DMS 273 treated with DMSO at 0.1 percent for 48 hours (cell line): ENCODE data around the gene DPF1.
A peak's percentile ranks its signal among the peaks of the same experiment; 100 is the strongest.
"Not testable (repeated sequence)": the region's sequence is repeated elsewhere in the genome, so short reads cannot be mapped to it uniquely, and the experiment has no call there.

Source experiments
- DNase-seq: peaks from one replicate; lab custom pipeline; 2025; lab: John Stamatoyannopoulos, UW

DPF1 gene

GRCh38 chr19:38224014-38224862, at the start of gene DPF1:
Gene DPF1 (minus strand): TSS chr19:38224222. CDS start chr19:38224142, 80 bp downstream.
- DNase-seq = peak; percentile 50

DNA sequence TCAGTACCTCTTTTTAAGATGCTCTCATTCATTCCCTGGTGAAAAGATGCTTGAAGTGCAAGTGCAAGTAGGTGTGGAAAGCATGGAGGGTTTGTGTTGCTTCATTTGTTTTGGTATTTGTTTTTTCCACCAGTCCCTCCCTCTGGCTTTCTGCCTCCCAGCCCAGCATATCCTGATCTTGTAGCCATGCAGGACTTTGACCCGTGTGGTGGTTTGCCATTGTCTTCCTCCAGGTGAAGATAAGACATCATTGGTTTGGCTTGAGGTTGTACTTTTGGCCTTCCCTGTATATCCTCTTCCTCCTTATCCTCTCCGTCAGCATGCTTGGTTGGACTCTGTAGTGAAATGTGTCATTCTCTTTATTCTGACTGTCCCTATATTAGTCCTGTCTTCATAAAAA, 49.5 kb upstream of the DPF1 start:
- no peak for DNase-seq

DNA sequence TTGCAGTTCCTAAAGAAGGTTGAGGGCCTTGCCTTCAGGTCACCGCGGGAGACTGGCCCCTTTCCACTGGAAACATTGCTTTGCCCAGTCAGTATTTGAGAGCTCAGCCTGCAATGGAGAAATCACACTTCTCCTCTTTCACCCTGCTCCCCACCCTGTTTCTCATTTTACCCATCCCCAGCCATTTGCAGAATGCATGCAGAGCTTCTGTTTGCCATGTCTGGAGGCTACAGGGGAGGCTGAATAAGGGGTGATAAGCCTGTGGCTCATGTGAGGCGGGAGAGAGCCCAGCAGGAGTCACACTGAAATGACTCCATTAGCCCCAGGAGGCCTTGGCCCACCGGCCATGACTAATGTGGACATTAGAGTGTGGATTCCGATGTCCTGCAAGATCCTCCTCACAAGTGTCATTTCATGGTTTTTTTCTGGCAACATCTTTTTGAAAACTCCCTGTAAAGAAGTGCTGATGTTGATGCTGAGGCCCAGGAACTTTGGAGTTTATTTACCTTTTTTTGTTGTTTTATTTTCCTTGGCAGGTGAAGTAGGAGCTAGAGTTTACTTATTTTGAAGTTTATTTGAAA, 46.7 kb upstream of the DPF1 start:
- no peak for DNase-seq

DNA sequence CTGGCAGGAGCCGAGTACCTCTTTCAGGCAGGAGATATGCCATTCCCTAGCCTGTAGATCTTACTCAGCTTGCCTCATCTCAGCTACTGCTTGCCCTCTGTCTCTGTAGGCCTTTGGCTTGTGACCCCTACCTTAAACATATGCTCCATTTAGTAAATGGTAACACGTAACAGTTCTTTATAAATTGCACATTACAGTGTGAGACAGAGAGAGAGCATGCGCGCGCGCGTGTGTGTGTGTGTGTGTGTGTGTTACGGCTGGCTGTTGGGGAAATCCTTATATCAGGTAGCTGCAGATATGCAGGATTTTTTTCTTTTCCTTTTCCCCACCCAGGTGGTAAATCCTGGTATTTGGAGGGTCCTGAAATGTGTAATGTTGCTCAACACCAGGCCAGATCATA, 44.5 kb upstream of the DPF1 start:
- no peak for DNase-seq

DNA sequence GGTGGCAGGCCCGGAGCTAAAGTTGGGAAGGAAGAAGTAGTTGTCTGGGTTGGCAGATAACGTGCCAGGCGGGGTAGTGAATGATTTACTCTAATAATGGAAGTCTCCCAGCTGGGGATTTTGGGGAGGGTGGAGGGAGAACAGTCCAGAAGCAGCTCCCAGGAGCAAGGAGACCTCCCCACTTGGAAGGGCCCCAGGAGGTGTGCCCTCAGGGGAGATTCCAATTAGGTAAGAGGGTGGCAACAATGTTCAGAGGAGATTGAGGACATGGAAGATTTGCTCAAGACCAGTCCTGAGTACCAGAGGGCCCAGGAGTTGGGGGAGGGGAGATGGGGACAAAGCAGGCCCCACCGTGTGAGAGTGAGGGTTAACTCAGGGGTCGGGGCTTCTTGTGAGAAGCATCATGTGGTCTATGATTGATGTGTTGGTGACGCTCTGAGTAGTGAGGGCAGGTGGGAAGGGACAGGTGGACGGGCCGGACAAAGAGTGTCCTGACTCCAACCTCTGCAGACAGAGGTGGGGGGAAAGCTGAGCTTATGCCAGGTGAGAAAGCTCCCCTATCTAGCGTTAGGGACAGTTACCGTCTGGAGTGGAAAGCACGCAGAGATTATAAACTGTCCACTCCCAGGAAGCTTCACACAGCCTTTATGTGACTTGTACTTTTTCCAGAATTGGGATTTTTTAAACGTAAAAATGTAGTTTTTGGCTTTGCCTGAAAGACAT, 43.9 kb upstream of the DPF1 start:
- DNase-seq = no peak

DNA sequence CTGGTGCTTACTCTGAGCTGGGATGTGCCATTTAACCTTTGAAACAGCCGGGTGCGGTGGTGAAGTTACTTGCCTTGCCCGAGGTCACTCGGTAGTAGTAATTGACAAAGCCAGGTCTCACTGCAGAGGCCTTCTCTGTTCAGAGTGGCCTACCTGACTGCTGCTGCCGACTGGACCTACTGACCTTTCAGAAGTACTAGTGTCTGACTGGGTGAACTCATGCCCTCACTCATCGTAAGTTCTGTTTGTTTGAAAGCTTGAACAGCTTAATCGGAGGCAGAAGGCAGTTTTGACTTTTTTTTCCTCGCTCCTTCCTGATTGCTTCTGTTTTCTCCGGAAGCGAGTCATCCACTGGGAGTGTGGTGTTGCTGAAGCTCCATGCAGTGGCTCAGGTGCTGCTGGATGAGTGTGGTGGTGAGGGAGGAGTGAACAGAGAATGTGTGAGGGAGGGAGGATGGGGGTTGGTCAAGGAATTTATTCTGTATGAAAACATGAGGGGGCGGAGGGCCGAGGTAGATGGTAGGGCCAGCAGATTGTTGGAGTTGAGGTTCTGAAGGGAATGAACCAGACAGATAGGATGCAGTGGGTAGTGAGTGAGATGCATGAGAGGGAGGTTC, 43.1 kb upstream of the DPF1 start:
- no peak for DNase-seq

GRCh38 chr19:38265921-38266429, 42.0 kb upstream of the DPF1 start:
- DNase-seq = peak; percentile 59

DNA sequence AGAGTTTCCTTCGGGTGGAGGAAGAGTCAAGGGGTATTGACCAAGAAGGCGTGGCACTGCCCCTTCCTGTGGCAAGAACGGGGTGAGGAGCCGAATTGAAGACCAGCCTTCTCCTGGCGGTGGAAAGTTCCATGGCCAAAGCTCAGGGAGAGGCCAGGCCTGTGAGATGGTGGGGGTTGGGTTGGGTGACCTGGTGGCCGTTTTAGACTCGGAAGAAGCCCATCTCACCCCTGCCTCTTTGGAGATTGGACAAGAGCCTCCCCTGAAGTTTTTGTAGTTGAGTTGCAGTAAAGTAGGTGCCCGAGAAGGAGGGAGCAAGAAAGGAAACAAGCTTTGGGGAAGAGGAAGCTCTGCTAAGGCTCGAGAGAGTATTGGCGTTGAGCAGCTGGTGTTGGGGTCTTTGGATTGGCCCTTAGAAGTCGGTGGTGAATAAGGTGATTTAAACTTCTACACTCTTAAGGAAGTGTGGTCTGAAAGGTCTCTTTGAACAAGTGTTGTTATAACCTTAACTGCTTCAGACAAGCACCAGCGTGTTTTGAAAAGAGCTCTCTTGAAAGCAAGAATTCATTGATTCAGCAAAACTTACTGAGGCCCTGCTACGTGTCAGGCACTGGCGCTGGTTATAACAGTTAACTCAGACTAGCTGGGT, 41.3 kb upstream of the DPF1 start:
- DNase-seq = no peak

- DNase-seq = no peak
Measured at GRCh38 chr19:38264486-38265212, 40.6 kb upstream of the DPF1 start, which contains the start of gene SPINT2. Gene SPINT2 (plus strand): TSS chr19:38264573. CDS start chr19:38264893, 320 bp downstream.

DNA sequence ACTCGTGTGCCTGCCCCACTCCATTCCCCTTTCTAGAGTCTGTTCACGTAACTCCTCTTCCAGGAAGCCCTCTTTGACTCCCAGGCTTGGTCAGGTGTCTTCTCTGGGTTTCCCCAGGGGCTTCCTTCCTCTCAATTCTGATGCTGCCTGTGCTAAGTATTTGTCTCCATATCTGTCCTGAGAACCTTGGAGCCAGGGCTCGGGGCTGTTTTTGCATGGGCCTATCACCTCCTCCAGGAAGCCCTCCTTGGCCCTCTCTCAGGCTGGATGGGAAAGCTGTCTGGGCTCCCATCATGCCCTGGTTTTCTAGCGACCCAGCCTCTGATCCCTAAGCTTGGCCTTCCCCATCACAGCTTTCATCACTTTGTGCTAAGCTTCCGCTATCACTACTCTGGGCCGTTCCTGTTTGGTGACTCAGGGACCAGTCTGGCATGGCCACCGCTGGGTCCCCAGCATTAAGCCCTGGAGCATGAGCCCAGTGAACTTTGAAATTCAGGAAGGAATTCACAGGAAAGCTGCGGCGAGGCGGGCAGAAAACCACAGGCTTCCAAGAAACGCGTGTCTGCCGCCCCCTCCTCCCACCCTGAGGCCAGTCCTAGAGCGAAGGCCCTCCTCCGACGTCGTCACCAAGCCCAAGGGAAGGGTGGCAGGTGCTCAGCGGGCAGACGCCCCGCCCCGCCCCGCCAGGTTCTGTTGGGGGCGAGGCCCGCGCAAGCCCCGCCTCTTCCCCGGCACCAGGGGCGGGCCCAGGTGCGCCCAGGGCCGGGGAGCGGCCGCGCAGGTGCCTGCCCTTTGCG, 39.9 kb upstream of the DPF1 start:
- no peak for DNase-seq

DNA sequence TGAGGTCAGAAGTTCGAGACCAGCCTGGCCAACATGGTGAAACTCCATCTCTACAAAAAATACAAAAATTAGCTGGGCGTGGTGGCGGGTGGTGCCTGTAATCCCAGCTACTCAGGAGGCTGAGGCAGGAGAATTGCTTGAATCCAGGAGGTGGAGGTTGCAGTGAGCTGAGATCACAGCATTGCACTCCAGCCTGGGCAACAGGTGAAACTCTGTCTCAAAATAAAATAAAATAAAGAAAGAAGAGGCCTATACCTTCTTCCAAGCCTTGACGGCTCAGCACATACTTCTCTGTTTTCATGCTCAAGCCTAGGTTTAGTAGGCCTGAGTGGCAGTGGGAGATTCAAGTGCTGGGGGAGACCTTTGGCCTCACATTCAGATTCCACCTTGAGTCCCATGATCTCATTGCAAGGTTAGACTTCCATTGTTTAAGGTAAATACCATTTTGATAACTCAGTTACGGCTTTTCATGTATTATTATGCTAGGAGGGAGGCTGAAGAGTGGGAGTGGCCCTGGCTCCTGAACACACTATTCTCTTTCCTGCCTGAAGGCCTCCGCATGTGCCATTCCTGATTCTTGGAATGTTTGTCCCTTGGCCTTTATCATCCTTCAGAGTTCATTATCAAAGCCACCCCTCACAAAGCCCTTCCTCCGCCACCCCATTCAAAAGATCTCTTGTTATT, 38.7 kb upstream of the DPF1 start:
- DNase-seq = no peak

GRCh38 chr19:38261942-38262341, 37.9 kb upstream of the DPF1 start:
- not testable (repeated sequence) for DNase-seq

DNA sequence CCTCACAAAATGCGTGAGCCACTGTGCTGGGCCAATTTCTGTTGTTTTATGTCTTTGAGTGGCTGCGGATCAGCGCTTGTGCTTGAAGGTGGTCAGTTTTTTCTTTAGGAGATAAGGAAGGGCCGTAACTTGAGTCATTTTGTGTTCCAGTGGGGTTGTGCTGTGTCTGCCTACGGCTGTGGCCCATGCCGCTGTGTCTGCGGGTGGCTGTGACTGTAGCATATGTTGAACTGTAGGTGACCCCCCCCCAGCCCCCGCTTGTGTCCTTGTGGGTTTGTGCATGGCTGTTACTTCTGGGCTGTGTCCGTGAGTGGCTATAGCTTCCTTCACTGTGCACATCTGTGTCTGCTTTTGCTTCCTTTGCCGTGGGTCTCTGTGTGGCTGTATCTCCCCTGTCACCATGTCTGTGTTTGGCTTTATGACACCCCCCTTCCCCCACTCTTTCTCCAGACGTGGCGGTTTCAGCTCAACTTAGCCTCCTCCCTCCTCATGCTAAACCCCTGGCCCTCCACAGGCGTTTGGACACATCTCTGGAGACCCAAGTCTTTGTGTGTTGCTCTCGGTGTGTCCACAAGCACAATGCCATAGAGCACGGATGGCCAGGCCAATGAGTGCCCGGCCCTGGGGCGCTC, 31.5 kb upstream of the DPF1 start:
- DNase-seq = no peak

DNA sequence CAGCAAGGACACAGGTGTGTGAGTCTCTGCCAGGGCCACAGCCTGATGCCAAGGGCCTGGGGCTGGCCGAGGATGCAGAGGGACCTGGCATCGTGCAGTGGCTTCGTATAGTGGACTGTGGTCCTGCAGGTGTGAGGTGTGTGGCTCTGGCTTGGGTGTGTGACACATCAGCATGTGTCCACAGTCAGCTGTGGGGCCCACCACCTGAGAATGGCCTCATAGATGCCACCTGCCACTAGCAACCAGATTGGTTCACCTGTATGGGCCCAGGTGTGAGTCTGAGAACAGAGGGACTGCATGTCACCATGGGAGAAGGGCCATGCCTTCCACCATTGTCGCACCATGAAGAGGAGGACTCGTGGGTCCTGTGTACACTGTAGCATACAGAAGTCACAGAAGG, 29.8 kb upstream of the DPF1 start:
- no peak for DNase-seq

DNA sequence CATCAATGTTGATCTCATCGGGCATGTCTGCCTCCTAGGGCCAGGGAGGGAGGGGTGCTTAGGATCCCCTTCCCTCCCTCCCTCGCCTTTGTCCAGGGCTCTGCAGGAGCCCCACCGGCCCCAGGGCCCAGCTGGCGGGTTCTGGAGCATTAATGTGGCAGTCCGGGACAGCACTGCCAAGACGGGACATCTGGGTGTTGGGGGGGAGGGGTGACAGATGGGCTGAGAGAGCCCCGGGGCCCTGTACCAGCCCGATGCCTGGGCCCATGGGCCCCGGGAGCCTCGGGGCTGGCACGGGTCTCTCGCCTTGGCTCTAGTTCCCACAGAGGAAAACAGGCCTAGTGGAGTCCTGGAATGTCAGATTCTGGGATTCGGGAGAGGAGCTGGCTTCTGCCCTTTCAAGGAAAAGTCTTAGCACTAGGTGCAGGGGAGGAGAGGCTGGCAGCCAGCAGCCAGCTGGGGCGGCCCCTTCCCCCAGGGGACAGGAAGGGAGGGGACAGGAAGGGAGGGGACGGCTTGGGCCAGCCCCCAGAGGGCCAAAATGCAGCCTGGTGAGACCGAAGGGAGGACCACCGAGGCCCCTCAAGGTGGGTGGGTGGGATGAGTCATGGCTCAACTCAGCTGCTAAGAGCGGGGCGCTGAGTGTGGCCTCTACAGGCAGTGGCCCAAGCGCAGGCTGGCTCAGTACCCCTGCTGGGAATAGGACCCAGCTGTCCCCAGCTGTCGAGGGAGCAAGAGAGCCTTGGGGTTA, 29.1 kb upstream of the DPF1 start:
- DNase-seq = peak; percentile 86

DNA sequence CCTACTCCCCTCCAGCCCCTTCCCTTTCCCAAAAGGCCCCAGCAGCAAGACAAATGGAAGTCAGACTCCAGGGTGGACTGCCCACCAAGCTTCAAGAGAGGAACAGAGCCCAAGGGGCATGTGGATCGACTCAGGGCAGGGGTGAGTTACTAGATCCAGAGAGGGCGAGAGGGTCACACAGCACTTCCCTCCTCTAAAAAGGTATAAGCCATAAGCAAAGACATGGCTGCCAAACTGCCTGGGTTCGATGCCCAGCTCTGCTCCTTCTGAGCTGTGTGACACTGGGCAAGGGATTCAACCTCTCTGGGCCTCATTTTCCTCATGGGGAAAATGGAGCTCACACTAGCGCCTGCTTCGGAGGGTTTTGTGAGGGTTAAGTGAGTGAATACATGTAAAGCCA, 28.4 kb upstream of the DPF1 start:
- no peak for DNase-seq

DNA sequence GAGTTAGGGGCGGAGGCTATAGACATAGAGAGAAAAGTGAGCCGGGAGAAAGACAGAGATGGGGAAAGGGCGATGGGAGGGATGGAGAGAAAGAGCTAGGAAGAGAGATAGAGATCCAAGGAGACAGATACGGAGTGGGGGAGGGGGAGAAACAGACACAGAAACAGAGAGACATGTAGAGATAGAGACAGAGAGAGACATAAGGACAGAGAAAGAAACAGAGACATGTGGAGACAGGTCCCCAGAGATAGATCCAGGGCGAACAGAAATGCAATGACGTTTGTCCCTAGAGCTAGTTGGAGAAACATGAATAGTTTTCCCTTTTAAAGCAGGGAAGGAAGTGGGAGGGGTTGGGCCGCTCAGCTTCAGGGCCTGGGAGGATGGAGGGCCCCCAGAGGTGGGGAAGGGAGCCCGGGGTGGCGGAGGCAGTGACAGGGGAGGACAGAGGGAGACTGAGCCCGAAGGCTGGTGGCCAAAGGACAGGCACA, 27.6 kb upstream of the DPF1 start:
- DNase-seq = peak; percentile 84
